Activated T-helper 2 cell treated with anti-CD3 and anti-CD28 coated beads, Interferon-gamma antibody, Interleukin-2, Interleukin-4, amounts not matched to agents 10 μg/mL and 5 μg/mL and 100 μg/mL, durations not matched to agents 14 hours and 24 hours and 36 hours (primary cell): ENCODE measurements around the gene NPR3. TPM values are rescaled to one million over a fixed set of nuclear protein-coding genes. Genes with fewer than 3 reads are reported as not detected.
"Not testable (repeated sequence)": the region's sequence is repeated elsewhere in the genome, so short reads cannot be mapped to it uniquely, and the experiment has no call there.

Experiments used
- DNase-seq: peaks from one replicate; pipeline ENCODE4 v3.0.0; 2021; ENCODE audit warnings: low spot score
- H3K27ac Mint-ChIP-seq: one replicate; pipeline ENCODE4 v1.8.0; 2021; ENCODE audit warnings: mixed read lengths
- H3K27me3 Mint-ChIP-seq: one replicate; pipeline ENCODE4 v1.8.0; 2021; ENCODE audit warnings: low read depth, mixed read lengths
- H3K36me3 Mint-ChIP-seq: one replicate; pipeline ENCODE4 v1.8.0; 2021; ENCODE audit warnings: low read depth, mixed read lengths
- H3K4me1 Mint-ChIP-seq: one replicate; pipeline ENCODE4 v1.8.0; 2021; ENCODE audit warnings: low read depth, mixed read lengths
- H3K4me3 Mint-ChIP-seq: one replicate; pipeline ENCODE4 v1.8.0; 2021; ENCODE audit warnings: low read depth, mild to moderate bottlenecking, moderate library complexity, mixed read lengths
- H3K9me3 Mint-ChIP-seq: one replicate; pipeline ENCODE4 v1.8.0; 2021; ENCODE audit warnings: mixed read lengths
- intact Hi-C: fragments of 100-400 bp; cut with micrococcal nuclease; formaldehyde crosslinking; loops from one replicate; pipeline ENCODE4 v1.15.1; 2023
- total RNA-seq: library from RNA; stranded (reverse); gene quantifications from 2 replicates; pipeline ENCODE4 v1.2.3, GENCODE V29; 2022

NPR3 gene
- total RNA-seq, 1 donor from 2014 or later, result not detected

DNA sequence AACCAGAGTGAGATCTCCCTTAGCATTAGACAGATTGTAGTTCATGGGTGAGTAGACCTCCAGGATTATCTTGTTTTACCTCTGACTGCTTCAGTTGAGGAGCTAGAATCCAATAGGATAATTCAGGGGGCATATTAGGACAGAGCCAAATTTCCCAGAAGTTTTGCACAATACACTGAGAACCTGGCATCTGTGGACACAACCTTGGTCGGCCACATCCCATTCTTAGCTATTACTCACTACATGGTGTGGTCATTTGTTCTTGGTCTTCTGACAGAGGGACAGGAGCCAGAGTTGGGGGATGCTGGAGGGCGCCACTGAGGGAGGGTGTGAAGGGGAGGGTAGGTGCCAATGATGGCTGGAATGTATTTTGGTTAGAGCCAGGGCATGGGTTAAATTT lies 66.6 kb downstream of the NPR3 start:
- no peaks in the 10 kb centered on the region for H3K4me1 Mint-ChIP-seq
- intact Hi-C loops, result no loop called here
- H3K27me3 Mint-ChIP-seq, result no peaks in the 10 kb centered on the region
- H3K9me3 Mint-ChIP-seq, result no peaks in the 10 kb centered on the region
- no peak for DNase-seq
- H3K4me3 Mint-ChIP-seq, result no peak overlapping the region
- H3K36me3 Mint-ChIP-seq, result no peaks in the 10 kb centered on the region
- no peak overlapping the region for H3K27ac Mint-ChIP-seq

- Mint-ChIP-seq H3K4me1 (no peaks in the 10 kb centered on the region), H3K36me3 (no peaks in the 10 kb centered on the region), H3K27ac (no peak overlapping the region), H3K4me3 (no peak overlapping the region), H3K27me3 (no peaks in the 10 kb centered on the region), H3K9me3 (no peaks in the 10 kb centered on the region)
- intact Hi-C loops, result no loop called here
- DNase-seq, result no peak
These were observed 67.3 kb downstream of the NPR3 start for GRCh38 chr5:32778403-32778802.

DNA sequence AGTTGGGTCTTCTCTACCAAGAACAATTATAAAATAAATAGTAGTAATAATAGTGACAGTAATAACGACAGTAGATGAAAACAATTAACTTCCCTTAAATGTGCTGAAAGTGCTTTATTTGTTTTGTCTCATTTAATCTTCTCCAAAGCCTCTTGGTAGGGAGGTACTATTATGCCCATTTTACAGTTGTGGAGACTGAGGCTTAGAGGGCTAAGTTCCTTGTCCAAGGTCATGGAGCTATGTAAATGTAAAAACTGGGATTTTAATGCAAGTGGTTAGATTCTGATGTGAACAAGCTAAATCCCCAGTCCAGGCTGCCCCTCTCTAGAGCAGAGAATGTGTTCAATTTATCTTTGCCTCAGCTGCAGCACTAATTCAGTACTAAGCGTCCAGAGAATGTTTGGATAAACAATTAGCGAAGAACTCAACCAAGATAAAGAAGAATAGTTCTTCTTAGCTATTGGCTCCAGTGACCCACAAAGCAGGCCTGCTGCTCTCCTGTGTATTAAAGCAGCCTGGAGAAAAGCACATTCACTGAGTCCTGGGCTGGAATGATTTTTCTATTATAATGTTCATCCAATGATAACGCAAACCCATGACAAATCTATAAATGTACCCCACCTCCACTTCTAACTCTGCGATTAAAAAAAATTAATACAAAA lies 68.8 kb downstream of the NPR3 start:
- DNase-seq, result no peak
- no peaks in the 10 kb centered on the region for H3K4me1 Mint-ChIP-seq
- H3K27me3 Mint-ChIP-seq, result no peaks in the 10 kb centered on the region
- no peaks in the 10 kb centered on the region for H3K9me3 Mint-ChIP-seq
- H3K36me3 Mint-ChIP-seq, result no peaks in the 10 kb centered on the region
- intact Hi-C loops, result no loop called here
- H3K27ac Mint-ChIP-seq, result no peak overlapping the region
- no peak overlapping the region for H3K4me3 Mint-ChIP-seq

DNA sequence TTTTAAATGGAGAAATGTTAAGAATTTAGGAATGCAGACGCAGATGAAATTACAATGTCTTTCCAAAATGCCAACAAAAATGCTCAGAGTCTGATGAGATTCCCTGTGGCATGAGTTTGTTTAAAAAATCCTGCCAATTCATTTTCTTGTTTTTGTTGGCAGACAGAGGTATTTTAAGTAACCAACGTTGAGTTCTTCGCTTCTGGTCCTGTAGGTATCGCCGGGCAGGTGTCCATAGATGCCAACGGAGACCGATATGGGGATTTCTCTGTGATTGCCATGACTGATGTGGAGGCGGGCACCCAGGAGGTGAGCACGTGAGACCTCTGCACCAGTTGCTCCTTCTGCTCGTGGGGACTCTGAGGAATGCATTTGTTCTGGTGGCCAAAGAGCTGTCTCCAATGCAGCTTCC lies 69.4 kb downstream of the NPR3 start:
- no peaks in the 10 kb centered on the region for H3K4me1 Mint-ChIP-seq
- DNase-seq, result no peak
- H3K4me3 Mint-ChIP-seq, result no peak overlapping the region
- no peaks in the 10 kb centered on the region for H3K9me3 Mint-ChIP-seq
- no peaks in the 10 kb centered on the region for H3K27me3 Mint-ChIP-seq
- no peaks in the 10 kb centered on the region for H3K36me3 Mint-ChIP-seq
- intact Hi-C loops, result no loop called here
- no peak overlapping the region for H3K27ac Mint-ChIP-seq

DNA sequence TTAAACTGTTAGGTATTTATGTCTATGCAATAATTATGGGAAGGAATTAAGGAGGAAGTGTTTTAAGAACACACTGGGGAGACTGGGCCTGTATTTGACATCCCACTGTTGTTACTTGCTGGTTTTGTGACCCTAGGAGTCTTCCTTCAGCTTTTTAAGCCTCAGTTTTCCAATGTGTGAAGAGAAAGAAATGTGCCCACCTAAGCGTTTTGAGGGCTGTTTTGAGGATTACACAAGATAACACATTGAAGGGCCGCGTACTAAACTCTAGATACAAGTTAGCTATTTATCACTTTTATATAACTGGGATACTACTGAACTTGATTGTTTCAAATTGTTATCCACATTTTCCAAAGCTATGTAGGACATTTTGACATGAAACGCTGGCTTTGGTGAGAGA lies 72.5 kb downstream of the NPR3 start:
- Mint-ChIP-seq H3K36me3 (no peaks in the 10 kb centered on the region), H3K27ac (no peak overlapping the region), H3K9me3 (no peaks in the 10 kb centered on the region), H3K4me1 (no peaks in the 10 kb centered on the region), H3K4me3 (no peak overlapping the region), H3K27me3 (peaks cover 3% of the 10 kb centered on the region)
- no peak for DNase-seq
- intact Hi-C loops, result no loop called here

DNA sequence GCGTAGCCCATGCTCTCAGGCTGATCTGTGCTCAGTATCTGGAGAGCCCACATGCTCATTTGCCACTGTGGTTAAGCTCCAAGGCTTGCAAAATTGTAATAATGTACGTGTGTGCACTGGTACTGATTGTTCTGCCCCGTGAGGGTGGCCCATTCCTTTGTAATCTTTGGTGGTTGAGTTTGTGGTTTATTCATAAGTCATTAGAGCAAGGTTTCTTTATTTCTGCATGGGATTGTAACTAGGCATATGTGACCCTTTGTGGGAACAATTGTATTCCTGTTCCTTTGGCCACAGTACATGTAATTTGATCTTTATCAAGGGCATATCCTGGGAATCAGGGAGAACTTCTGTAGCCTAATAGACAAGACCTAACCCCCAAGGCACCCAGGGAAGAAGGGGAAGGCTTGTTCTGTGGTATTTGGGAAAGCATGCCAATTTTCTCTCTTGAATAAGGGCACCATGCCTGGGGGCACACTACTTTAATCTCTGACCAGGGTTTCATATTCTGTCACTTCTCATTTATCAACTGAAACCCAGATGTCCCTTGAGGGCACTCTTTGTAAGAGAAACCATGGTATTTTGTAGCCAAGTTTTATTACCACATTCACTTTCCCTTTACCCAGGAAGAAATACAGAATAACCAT lies 74.6 kb downstream of the NPR3 start:
- intact Hi-C loops, result no loop called here
- no peaks in the 10 kb centered on the region for H3K36me3 Mint-ChIP-seq

GRCh38 chr5:32786311-32786710 lies 75.2 kb downstream of the NPR3 start:
- intact Hi-C loops, result no loop called here

More for the DNA sequence above, 74.6 kb downstream of the NPR3 start:
- Mint-ChIP-seq H3K27ac (no peak overlapping the region), H3K4me3 (no peak overlapping the region), H3K9me3 (no peaks in the 10 kb centered on the region), H3K4me1 (no peaks in the 10 kb centered on the region), H3K27me3 (peaks cover 3% of the 10 kb centered on the region)
- no peak for DNase-seq

GRCh38 chr5:32790411-32790951 lies 79.4 kb downstream of the NPR3 start:
- no peaks in the 10 kb centered on the region for H3K9me3 Mint-ChIP-seq
- no peaks in the 10 kb centered on the region for H3K4me1 Mint-ChIP-seq
- peaks cover 3% of the 10 kb centered on the region for H3K27me3 Mint-ChIP-seq
- no peaks in the 10 kb centered on the region for H3K36me3 Mint-ChIP-seq
- H3K4me3 Mint-ChIP-seq, result no peak overlapping the region
- DNase-seq, result no peak
- intact Hi-C loops, result no loop called here
- no peak overlapping the region for H3K27ac Mint-ChIP-seq

More at GRCh38 chr5:32786311-32786710, 75.2 kb downstream of the NPR3 start:
- Mint-ChIP-seq H3K27me3 (peaks cover 3% of the 10 kb centered on the region), H3K4me3 (no peak overlapping the region), H3K9me3 (no peaks in the 10 kb centered on the region), H3K36me3 (no peaks in the 10 kb centered on the region), H3K4me1 (no peaks in the 10 kb centered on the region), H3K27ac (no peak overlapping the region)
- no peak for DNase-seq

- intact Hi-C loops, result no loop called here
- H3K36me3 Mint-ChIP-seq, result no peaks in the 10 kb centered on the region
- H3K27me3 Mint-ChIP-seq, result peaks cover 3% of the 10 kb centered on the region
- no peak for DNase-seq
- H3K4me1 Mint-ChIP-seq, result no peaks in the 10 kb centered on the region
- no peaks in the 10 kb centered on the region for H3K9me3 Mint-ChIP-seq
- H3K4me3 Mint-ChIP-seq, result no peak overlapping the region
- no peak overlapping the region for H3K27ac Mint-ChIP-seq
These were observed 80.6 kb downstream of the NPR3 start for GRCh38 chr5:32791536-32792243.

DNA sequence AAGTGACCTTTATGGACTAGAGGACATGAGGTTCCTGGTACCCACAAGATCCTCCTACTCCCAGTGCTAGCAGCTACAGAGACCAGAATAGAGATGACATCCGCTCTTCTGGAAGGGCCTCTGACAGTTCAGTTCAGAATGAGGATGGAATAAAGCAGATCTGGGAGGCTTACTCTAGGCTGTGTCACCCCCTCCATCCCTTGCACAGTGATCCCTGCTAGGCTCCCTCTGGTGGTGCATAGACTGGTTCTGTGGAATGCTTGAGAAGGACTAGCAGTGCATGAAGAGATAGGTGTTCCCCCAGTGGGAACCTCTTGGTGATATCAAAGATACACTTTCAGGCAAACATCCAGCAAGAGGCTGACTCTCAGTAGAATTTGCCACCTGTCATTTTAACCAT lies 83.0 kb downstream of the NPR3 start:
- H3K27ac Mint-ChIP-seq, result no peak overlapping the region

DNA sequence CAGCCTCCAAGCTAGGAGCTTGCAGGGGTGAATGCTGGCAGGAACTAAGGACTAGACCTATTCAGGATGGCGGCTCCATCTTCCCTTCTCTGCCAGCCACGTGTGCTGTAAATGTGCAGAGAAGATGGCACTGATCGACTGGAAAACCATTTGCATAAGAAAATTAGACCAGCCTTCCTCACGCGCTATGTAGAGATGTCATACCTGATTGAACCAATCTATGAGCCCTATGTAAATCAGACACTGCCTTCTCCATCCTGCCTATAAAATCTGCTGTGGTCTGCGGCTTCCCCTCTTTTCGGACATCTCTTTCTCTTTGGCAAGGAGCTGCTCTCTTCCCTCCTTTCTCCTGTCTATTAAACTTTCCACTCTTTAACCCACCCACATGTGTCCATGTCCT lies 91.6 kb downstream of the NPR3 start:
- DNase-seq, result no peak
- Mint-ChIP-seq H3K4me1 (no peaks in the 10 kb centered on the region), H3K27me3 (no peaks in the 10 kb centered on the region), H3K27ac (no peak overlapping the region), H3K4me3 (no peak overlapping the region), H3K9me3 (no peaks in the 10 kb centered on the region), H3K36me3 (no peaks in the 10 kb centered on the region)
- intact Hi-C loops, result no loop called here

More for the DNA sequence above, 83.0 kb downstream of the NPR3 start:
- Mint-ChIP-seq H3K27me3 (no peaks in the 10 kb centered on the region), H3K36me3 (no peaks in the 10 kb centered on the region), H3K4me3 (no peak overlapping the region), H3K4me1 (no peaks in the 10 kb centered on the region), H3K9me3 (no peaks in the 10 kb centered on the region)
- DNase-seq, result no peak
- intact Hi-C loops, result no loop called here

DNA sequence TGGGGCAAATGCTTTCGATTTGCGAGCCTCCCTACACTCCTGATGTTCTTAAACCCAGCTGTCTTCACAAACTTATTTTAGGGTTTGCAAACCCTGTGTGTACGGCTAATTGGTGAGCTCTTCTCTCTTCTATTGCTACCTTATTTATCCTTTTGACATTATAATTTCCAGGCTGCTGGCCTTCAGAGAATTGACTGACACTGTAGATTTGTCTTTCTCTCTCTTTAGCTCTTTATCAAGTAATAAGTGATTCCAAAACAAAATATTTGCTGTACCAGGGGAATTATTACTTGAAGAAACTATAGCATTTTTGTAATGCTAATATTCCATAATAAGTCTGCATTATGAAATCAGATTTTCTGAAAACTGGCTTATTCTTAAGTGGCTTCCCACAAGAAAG lies 92.5 kb downstream of the NPR3 start:
- no peaks in the 10 kb centered on the region for H3K9me3 Mint-ChIP-seq
- intact Hi-C loops, result no loop called here
- no peaks in the 10 kb centered on the region for H3K4me1 Mint-ChIP-seq
- no peak overlapping the region for H3K4me3 Mint-ChIP-seq
- H3K27ac Mint-ChIP-seq, result no peak overlapping the region
- no peak for DNase-seq
- H3K36me3 Mint-ChIP-seq, result no peaks in the 10 kb centered on the region
- H3K27me3 Mint-ChIP-seq, result no peaks in the 10 kb centered on the region

DNA sequence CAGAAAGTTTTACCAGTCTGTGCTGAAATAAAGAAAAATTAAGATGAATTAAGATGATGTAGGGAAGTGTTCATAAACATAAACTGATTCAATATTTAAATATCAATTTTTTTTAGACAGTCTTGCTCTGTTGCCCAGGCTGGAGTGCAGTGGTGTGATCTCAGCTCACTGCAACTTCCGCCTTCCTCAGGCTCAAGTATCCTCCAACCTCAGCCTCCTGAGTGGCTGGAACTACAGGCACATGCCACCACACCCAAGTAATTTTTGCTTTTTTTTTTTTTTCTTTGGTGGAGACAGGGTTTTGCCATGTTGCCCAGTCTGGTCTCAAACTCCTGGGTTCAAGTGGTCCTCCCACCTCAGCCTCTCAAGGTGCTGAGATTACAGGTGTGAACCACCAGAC lies 94.3 kb downstream of the NPR3 start:
- H3K9me3 Mint-ChIP-seq, H3K36me3 Mint-ChIP-seq, H3K27me3 Mint-ChIP-seq, H3K27ac Mint-ChIP-seq, H3K4me3 Mint-ChIP-seq, H3K4me1 Mint-ChIP-seq, DNase-seq, intact Hi-C loops: not testable (repeated sequence)
